ENCODE results near the gene DNAJB11. TPM values are rescaled to one million over a fixed set of nuclear protein-coding genes. Genes with fewer than 3 reads are reported as not detected.

The DNAJB11 gene
- polyA plus RNA-seq, 1 experiment = 26.2 TPM

GRCh38 chr3:186614266-186614596 lies 43.7 kb downstream of the DNAJB11 start:
- Histone ChIP-seq H3K4me3 (ENCODE audit: low read depth, low read length) (no peak overlapping the region), H3K36me3 (ENCODE audit: control insufficient read depth, insufficient read depth, low read length) (no peaks in the 10 kb centered on the region), H3K27me3 (ENCODE audit: control insufficient read depth, insufficient read depth, low read length) (peaks cover 3% of the 10 kb centered on the region)
- TF ChIP-seq CTCF (IDR thresholded peaks at IDR 0.05; ENCODE audit: insufficient read depth, low read depth, low read length) = no peak
- ChIA-PET CTCF (interaction anchor here (0.6 to 14.1 kb wide), 31 partner anchors 11 to 1152 kb away, joined by 3 to 196 read pairs (median 4); partner anchors contain the start of genes DNAJB11 and RFC4), POLR2A (interaction anchor here (0.5 kb wide), 2 partner anchors 17 to 174 kb away, joined by 3 to 7 read pairs; no protein-coding TSS in a partner anchor)
- no peak for DNase-seq (ENCODE audit: low read depth)

GRCh38 chr3:186614597-186615483 lies 44.3 kb downstream of the DNAJB11 start:
- no peak for DNase-seq (ENCODE audit: low read depth)
- ChIA-PET CTCF (interaction anchor here (0.6 to 14.1 kb wide), 41 partner anchors 7 to 1599 kb away, joined by 3 to 196 read pairs (median 4); partner anchors contain the start of genes DNAJB11 and RFC4), POLR2A (interaction anchor here (0.5 kb wide), 2 partner anchors 18 to 174 kb away, joined by 3 to 7 read pairs; no protein-coding TSS in a partner anchor)
- Histone ChIP-seq H3K36me3 (ENCODE audit: control insufficient read depth, insufficient read depth, low read length) (no peaks in the 10 kb centered on the region), H3K27me3 (ENCODE audit: control insufficient read depth, insufficient read depth, low read length) (peaks cover 3% of the 10 kb centered on the region), H3K4me3 (ENCODE audit: low read depth, low read length) (no peak overlapping the region)
- TF ChIP-seq CTCF (IDR thresholded peaks at IDR 0.05; ENCODE audit: insufficient read depth, low read depth, low read length) = peak; percentile 99

GRCh38 chr3:186616299-186616617 lies 45.7 kb downstream of the DNAJB11 start:
- no peak for DNase-seq (ENCODE audit: low read depth)
- CTCF ChIA-PET = interaction anchor here (0.6 to 14.1 kb wide), 21 partner anchors 9 to 639 kb away, joined by 3 to 196 read pairs (median 6); partner anchors contain the start of gene EIF4A2
- POLR2A ChIA-PET = no interaction called here
- TF ChIP-seq CTCF (IDR thresholded peaks at IDR 0.05; ENCODE audit: insufficient read depth, low read depth, low read length) = no peak
- H3K27me3 ChIP-seq (ENCODE audit: control insufficient read depth, insufficient read depth, low read length) = peaks cover 3% of the 10 kb centered on the region
- no peak overlapping the region for H3K4me3 ChIP-seq (ENCODE audit: low read depth, low read length)
- H3K36me3 ChIP-seq (ENCODE audit: control insufficient read depth, insufficient read depth, low read length) = no peaks in the 10 kb centered on the region

GRCh38 chr3:186617036-186617946 lies 46.8 kb downstream of the DNAJB11 start:
- Histone ChIP-seq H3K4me3 (ENCODE audit: low read depth, low read length) (peak overlapping the region; percentile 19), H3K36me3 (ENCODE audit: control insufficient read depth, insufficient read depth, low read length) (no peaks in the 10 kb centered on the region), H3K27me3 (ENCODE audit: control insufficient read depth, insufficient read depth, low read length) (no peaks in the 10 kb centered on the region; the same call in none of the 2 replicates)
- CTCF ChIA-PET = interaction anchor here (0.6 to 14.1 kb wide), 39 partner anchors 8 to 1588 kb away, joined by 3 to 196 read pairs (median 5); partner anchors contain the start of gene EIF4A2
- TF ChIP-seq CTCF (IDR thresholded peaks at IDR 0.05; ENCODE audit: insufficient read depth, low read depth, low read length) = peak; percentile 97
- POLR2A ChIA-PET = interaction anchor here (0.6 kb wide), 1 partner anchor 475 kb away, joined by 3 read pairs; no protein-coding TSS in a partner anchor
- DNase-seq (ENCODE audit: low read depth) = peak; percentile 91

Measured in BJ (cell line).